Left ventricle myocardium superior (tissue), 1 donor: ENCODE results near the gene MAP3K13. TPM values are rescaled to one million over a fixed set of nuclear protein-coding genes. Genes with fewer than 3 reads are reported as not detected.
"Not testable (repeated sequence)": the region's sequence is repeated elsewhere in the genome, so short reads cannot be mapped to it uniquely, and the experiment has no call there.

Experiments used
- ATAC-seq: fragments of 200-7000 bp; cut with Tn5 transposase; one replicate; pipeline ENCODE4 v1.9.1; 2020; ENCODE audit warnings: mild to moderate bottlenecking, moderate library complexity
- DNase-seq: peaks from one replicate; pipeline ENCODE4 v3.0.0-alpha.2; 2020
- intact Hi-C: fragments of 100-400 bp; cut with micrococcal nuclease; formaldehyde crosslinking; loops from one replicate; pipeline ENCODE4 v1.11.0; 2022
- total RNA-seq: library from RNA; stranded (reverse); fragmentation: NEBNext Ultra II Directional; extraction: Animal tissue kit (Norgen Biotek cat#: 25700); gene quantifications from one replicate; pipeline ENCODE4 v1.2.1, GENCODE V29; 2021
- donor health status: DM: no; HTN: yes; CAD: no; lungs with severe emphysema.

The MAP3K13 gene
- total RNA-seq, 1 donor from 2014 or later, result 8.0 TPM

- DNase-seq, result no peak
- no peak for ATAC-seq
- intact Hi-C loops, result no loop called here
Measured at GRCh38 chr3:185430375-185430774, 67.4 kb downstream of the MAP3K13 start.

GRCh38 chr3:185439745-185440466 lies 77.0 kb downstream of the MAP3K13 start:
- intact Hi-C loops, result no loop called here
- ATAC-seq (no peak), DNase-seq (no peak)

GRCh38 chr3:185442031-185442430 lies 79.1 kb downstream of the MAP3K13 start:
- no peak for ATAC-seq
- DNase-seq, result no peak
- intact Hi-C loops, result no loop called here

- DNase-seq (no peak), ATAC-seq (no peak)
- intact Hi-C loops, result no loop called here
Measured at GRCh38 chr3:185444329-185444728, 81.4 kb downstream of the MAP3K13 start.

GRCh38 chr3:185448107-185448506 lies 85.2 kb downstream of the MAP3K13 start:
- intact Hi-C loops, result no loop called here
- no peak for DNase-seq

GRCh38 chr3:185451432-185451831 lies 88.5 kb downstream of the MAP3K13 start:
- DNase-seq, ATAC-seq, intact Hi-C loops: not testable (repeated sequence)

More at GRCh38 chr3:185448107-185448506, 85.2 kb downstream of the MAP3K13 start:
- ATAC-seq, result no peak

GRCh38 chr3:185457376-185457775 lies 94.4 kb downstream of the MAP3K13 start:
- ATAC-seq (no peak), DNase-seq (no peak)
- intact Hi-C loops, result no loop called here

- intact Hi-C loops, result no loop called here
- DNase-seq, result no peak
- ATAC-seq, result no peak
Measured at GRCh38 chr3:185460309-185460708, 97.4 kb downstream of the MAP3K13 start.

GRCh38 chr3:185460719-185461350 lies 97.9 kb downstream of the MAP3K13 start:
- ATAC-seq (no peak), DNase-seq (no peak)
- intact Hi-C loops, result no loop called here

- ATAC-seq, result no peak
- intact Hi-C loops, result no loop called here
- DNase-seq, result no peak
Measured at GRCh38 chr3:185465471-185465870, 102.5 kb downstream of the MAP3K13 start.

GRCh38 chr3:185466123-185466522 lies 103.2 kb downstream of the MAP3K13 start:
- ATAC-seq, DNase-seq, intact Hi-C loops: not testable (repeated sequence)

GRCh38 chr3:185469542-185469941 lies 106.6 kb downstream of the MAP3K13 start:
- DNase-seq (no peak), ATAC-seq (no peak)
- intact Hi-C loops, result no loop called here

GRCh38 chr3:185470323-185470722 lies 107.4 kb downstream of the MAP3K13 start:
- ATAC-seq (no peak), DNase-seq (no peak)
- intact Hi-C loops, result no loop called here

- ATAC-seq (no peak), DNase-seq (no peak)
- intact Hi-C loops, result no loop called here
Measured at GRCh38 chr3:185473290-185473815, 110.4 kb downstream of the MAP3K13 start.

GRCh38 chr3:185474922-185475321 lies 112.0 kb downstream of the MAP3K13 start:
- ATAC-seq, DNase-seq, intact Hi-C loops: not testable (repeated sequence)

- no peak for ATAC-seq
- intact Hi-C loops, result no loop called here
- DNase-seq, result no peak
Measured at GRCh38 chr3:185477316-185477715, 114.4 kb downstream of the MAP3K13 start.

GRCh38 chr3:185479373-185479945 lies 116.5 kb downstream of the MAP3K13 start:
- intact Hi-C loops, result no loop called here
- ATAC-seq (no peak), DNase-seq (no peak)

GRCh38 chr3:185484296-185484695 lies 121.4 kb downstream of the MAP3K13 start:
- intact Hi-C loops, result no loop called here
- ATAC-seq (no peak), DNase-seq (no peak)

GRCh38 chr3:185486394-185486793 lies 123.5 kb downstream of the MAP3K13 start:
- intact Hi-C loops, result no loop called here
- DNase-seq (no peak), ATAC-seq (no peak)

- intact Hi-C loops, result no loop called here
- no peak for ATAC-seq
- no peak for DNase-seq
Measured at GRCh38 chr3:185488465-185488864, 125.5 kb downstream of the MAP3K13 start.
